GM21515 (cell line): ENCODE measurements around the gene NUTM2D.
"Not testable (repeated sequence)": the region's sequence is repeated elsewhere in the genome, so short reads cannot be mapped to it uniquely, and the experiment has no call there.

ENCODE experiments used
- ATAC-seq: cut with Tn5 transposase; IDR thresholded peaks from one replicate; pipeline ENCODE4 v1.9.1; 2021; ENCODE audit not compliant: unreplicated experiment

The NUTM2D gene

GRCh38 chr10:87369514-87370112 lies 12.1 kb downstream of the NUTM2D start:
- not testable (repeated sequence) for ATAC-seq

- not testable (repeated sequence) for ATAC-seq
These were observed 16.5 kb downstream of the NUTM2D start for GRCh38 chr10:87374091-87374490.

GRCh38 chr10:87379115-87379514 lies 21.6 kb downstream of the NUTM2D start:
- not testable (repeated sequence) for ATAC-seq

- ATAC-seq: not testable (repeated sequence)
These were observed 25.8 kb downstream of the NUTM2D start for GRCh38 chr10:87383149-87383857.

GRCh38 chr10:87384283-87384682 lies 26.7 kb downstream of the NUTM2D start:
- ATAC-seq: not testable (repeated sequence)

GRCh38 chr10:87385762-87386360 lies 28.3 kb downstream of the NUTM2D start:
- ATAC-seq: not testable (repeated sequence)

- not testable (repeated sequence) for ATAC-seq
These were observed 33.8 kb downstream of the NUTM2D start for GRCh38 chr10:87391360-87391759.

GRCh38 chr10:87396206-87396605 lies 38.7 kb downstream of the NUTM2D start:
- ATAC-seq: not testable (repeated sequence)

- not testable (repeated sequence) for ATAC-seq
These were observed 40.9 kb downstream of the NUTM2D start for GRCh38 chr10:87398436-87398835.

GRCh38 chr10:87407516-87408467 lies 50.2 kb downstream of the NUTM2D start:
- not testable (repeated sequence) for ATAC-seq

- not testable (repeated sequence) for ATAC-seq
These were observed 56.4 kb downstream of the NUTM2D start for GRCh38 chr10:87413921-87414320.
